RWPE1 (cell line): Measurements from ENCODE around the gene PCOLCE2.

ENCODE experiments used
- CTCF ChIA-PET: fragments of 350-600 bp; sonication (Branson Sonifier 250); formaldehyde crosslinking; extraction: SDS; loops from one replicate; lab custom pipeline; 2021; lab: Yijun Ruan, JAX
- POLR2A ChIA-PET: fragments of 400-600 bp; formaldehyde crosslinking; extraction: SDS; loops from one replicate; lab custom pipeline; 2020; ENCODE audit warnings: antibody characterized with exemption; ENCODE audit not compliant: low non-redundant PET; lab: Yijun Ruan, JAX
- DNase-seq: peaks from one replicate; pipeline ENCODE4 v3.0.0; 2012; ENCODE audit warnings: low spot score
- H3K27ac ChIP-seq: fragments of 450-650 bp; 2 replicates; pipeline ENCODE4 v1.5.1; 2017
- CTCF ChIP-seq: fragments of 450-650 bp; conservative IDR thresholded peaks from 2 replicates; pipeline ENCODE4 v1.5.1; 2017; ENCODE audit warnings: low read depth, mild to moderate bottlenecking

The PCOLCE2 gene

DNA sequence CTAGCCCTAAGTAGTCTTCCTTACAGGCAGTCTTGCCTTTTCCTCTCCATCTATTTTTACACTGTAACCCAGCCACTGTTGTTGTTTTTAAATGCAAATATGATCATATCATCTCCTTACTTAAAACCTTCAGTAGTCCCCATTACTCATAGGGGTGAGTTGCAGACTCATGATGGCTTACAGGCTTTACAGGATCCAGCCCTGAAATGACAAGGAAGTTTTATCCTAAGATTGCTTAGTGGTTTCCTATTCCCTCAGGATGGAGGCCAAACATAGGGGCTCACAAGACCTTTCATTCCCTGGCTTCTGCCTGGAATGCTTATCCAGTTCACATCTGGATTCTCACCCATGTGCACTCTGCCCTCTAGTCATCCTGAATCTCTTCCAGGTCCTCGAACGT is 27.7 kb upstream of the PCOLCE2 start:
- no peak for TF ChIP-seq CTCF
- no peak overlapping the region for H3K27ac ChIP-seq
- ChIA-PET POLR2A (no interaction called here), CTCF (no interaction called here)
- DNase-seq, result no peak

DNA sequence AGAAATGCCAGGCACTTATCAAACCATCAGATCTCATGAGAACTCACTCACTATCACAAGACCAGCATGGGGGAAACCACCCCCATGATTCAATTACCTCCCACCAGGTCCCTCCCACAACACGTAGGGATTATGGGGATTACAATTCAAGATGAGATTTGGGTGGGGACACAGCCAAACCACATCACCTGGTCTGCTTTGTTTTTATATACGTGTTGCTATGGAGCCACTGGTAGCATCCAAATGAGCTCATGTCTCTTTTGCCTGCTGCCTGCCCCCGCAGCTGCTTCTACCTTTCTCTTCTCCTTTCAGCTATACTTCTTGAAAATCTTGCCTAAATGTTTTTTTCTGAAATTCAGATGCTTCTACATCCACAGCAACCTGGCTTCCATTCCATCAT is 26.8 kb upstream of the PCOLCE2 start:
- ChIA-PET POLR2A (no interaction called here), CTCF (no interaction called here)
- DNase-seq, result no peak

DNA sequence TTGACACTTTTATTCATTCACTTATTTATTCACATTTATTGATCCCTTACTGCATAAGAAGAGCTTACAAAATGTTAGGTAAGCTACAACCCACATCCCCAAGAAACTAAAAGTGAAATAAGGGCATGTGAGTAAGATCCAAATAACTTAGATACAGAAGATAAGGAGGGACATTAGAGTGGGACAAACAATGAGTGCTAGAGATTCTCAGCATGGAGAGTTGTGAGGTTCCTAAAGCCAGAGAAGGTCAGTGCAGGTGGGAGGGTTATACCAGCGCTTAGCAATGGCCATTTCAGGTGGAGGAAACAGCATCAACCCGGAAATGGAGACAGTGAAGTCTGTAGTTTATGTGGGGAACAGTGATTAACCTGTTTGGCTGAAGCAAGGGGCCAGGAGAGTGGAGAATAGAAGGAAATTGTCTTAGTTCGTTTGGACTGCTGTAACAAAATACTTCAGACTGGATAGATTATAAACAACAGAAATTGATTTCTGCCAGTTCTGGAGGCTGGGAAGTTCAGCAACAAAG is 25.5 kb upstream of the PCOLCE2 start:
- no peak for TF ChIP-seq CTCF
- CTCF ChIA-PET, result no interaction called here
- POLR2A ChIA-PET, result no interaction called here
- H3K27ac ChIP-seq, result no peak overlapping the region
- no peak for DNase-seq

More for the DNA sequence above, 26.8 kb upstream of the PCOLCE2 start:
- TF ChIP-seq CTCF, result no peak
- H3K27ac ChIP-seq, result no peak overlapping the region

- TF ChIP-seq CTCF, result no peak
- no peak overlapping the region for H3K27ac ChIP-seq
- CTCF ChIA-PET, result interaction anchor here (0.6 kb wide), 1 partner anchor 27 kb away, joined by 3 read pairs; no protein-coding TSS in a partner anchor
- POLR2A ChIA-PET, result no interaction called here
- DNase-seq, result no peak
These were observed 24.5 kb upstream of the PCOLCE2 start for GRCh38 chr3:142913432-142913831.

- ChIA-PET POLR2A (no interaction called here), CTCF (no interaction called here)
- H3K27ac ChIP-seq, result no peak overlapping the region
- no peak for DNase-seq
- TF ChIP-seq CTCF, result no peak
These were observed 23.7 kb upstream of the PCOLCE2 start for GRCh38 chr3:142912402-142913172.

- TF ChIP-seq CTCF, result no peak
- DNase-seq, result no peak
- ChIA-PET CTCF (no interaction called here), POLR2A (no interaction called here)
- no peak overlapping the region for H3K27ac ChIP-seq
These were observed 21.4 kb upstream of the PCOLCE2 start for GRCh38 chr3:142910280-142910679.
